ENCODE results near the gene PRKN.

The PRKN gene

DNA sequence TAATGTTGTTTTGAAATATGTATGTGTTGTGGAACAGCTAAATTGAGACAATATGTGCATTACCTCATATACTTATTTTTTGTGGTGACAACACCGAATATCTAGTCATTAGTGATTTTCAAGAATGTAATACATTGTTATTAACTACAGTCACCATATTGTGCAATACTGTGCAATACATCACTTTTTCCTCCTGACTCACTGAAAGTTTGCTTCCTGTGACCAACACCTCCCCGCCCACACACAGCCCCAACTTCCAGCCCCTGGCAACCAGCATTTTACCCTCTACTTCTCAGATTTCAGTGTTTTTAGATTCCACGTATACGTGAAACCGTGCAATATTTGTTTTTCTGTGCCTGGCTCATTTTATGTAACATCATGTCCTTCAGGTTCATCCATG lies 627.9 kb downstream of the PRKN start:
- H3K9me3 ChIP-seq (ENCODE audit: low read length) = no peaks in the 10 kb centered on the region
- no peaks in the 10 kb centered on the region for H3K27me3 ChIP-seq (ENCODE audit: control insufficient read depth in 1 of 2, insufficient read depth in 2 of 2, low read length in 2 of 2)
- H3K27ac ChIP-seq (ENCODE audit: low read depth, low read length) = no peak overlapping the region
- no peak overlapping the region for H3K4me3 ChIP-seq (ENCODE audit: low read depth in 1 of 2, low read length in 2 of 2)
- H3K4me1 ChIP-seq (ENCODE audit: insufficient read depth, low read length) = no peaks in the 10 kb centered on the region
- H3K36me3 ChIP-seq (ENCODE audit: insufficient read depth, low read length) = no peaks in the 10 kb centered on the region
- H3K9ac ChIP-seq (ENCODE audit: low read length) = no peak overlapping the region

GRCh38 chr6:162092816-162093502 lies 634.6 kb downstream of the PRKN start:
- Histone ChIP-seq H3K4me3 (ENCODE audit: low read depth in 1 of 2, low read length in 2 of 2) (no peak overlapping the region), H3K9me3 (ENCODE audit: low read length) (no peaks in the 10 kb centered on the region), H3K4me1 (ENCODE audit: insufficient read depth, low read length) (no peaks in the 10 kb centered on the region), H3K27ac (ENCODE audit: low read depth, low read length) (no peak overlapping the region), H3K36me3 (ENCODE audit: insufficient read depth, low read length) (no peaks in the 10 kb centered on the region), H3K9ac (ENCODE audit: low read length) (no peak overlapping the region), H3K27me3 (ENCODE audit: control insufficient read depth in 1 of 2, insufficient read depth in 2 of 2, low read length in 2 of 2) (no peaks in the 10 kb centered on the region)

- Histone ChIP-seq H3K27ac (ENCODE audit: low read depth, low read length) (no peak overlapping the region), H3K9me3 (ENCODE audit: low read length) (no peaks in the 10 kb centered on the region), H3K4me3 (ENCODE audit: low read depth in 1 of 2, low read length in 2 of 2) (no peak overlapping the region), H3K9ac (ENCODE audit: low read length) (no peak overlapping the region), H3K4me1 (ENCODE audit: insufficient read depth, low read length) (no peaks in the 10 kb centered on the region), H3K27me3 (ENCODE audit: control insufficient read depth in 1 of 2, insufficient read depth in 2 of 2, low read length in 2 of 2) (no peaks in the 10 kb centered on the region), H3K36me3 (ENCODE audit: insufficient read depth, low read length) (no peaks in the 10 kb centered on the region)
Measured at GRCh38 chr6:162090734-162091133, 636.8 kb downstream of the PRKN start.

DNA sequence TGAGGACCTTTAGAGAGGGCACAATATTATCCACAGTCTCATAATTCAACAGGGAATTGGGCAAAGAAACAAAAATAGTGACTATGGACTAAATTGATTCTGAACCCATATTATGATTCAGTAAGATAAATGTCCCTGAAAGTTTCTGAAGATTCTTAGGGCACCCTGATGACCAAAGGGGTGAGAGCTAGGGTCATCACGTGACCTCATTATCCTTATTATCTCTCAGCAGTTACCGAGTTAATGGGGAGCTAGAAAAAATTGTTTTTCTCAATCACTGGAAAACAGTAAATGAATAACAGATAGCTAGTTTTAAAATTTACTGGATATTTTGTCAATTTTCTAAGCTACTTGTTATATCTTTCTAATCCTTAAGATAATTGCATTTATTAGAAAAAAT lies 639.5 kb downstream of the PRKN start:
- no peak overlapping the region for H3K27ac ChIP-seq (ENCODE audit: low read depth, low read length)
- H3K27me3 ChIP-seq (ENCODE audit: control insufficient read depth in 1 of 2, insufficient read depth in 2 of 2, low read length in 2 of 2) = no peaks in the 10 kb centered on the region
- H3K9me3 ChIP-seq (ENCODE audit: low read length) = no peaks in the 10 kb centered on the region
- H3K4me3 ChIP-seq (ENCODE audit: low read depth in 1 of 2, low read length in 2 of 2) = no peak overlapping the region
- H3K9ac ChIP-seq (ENCODE audit: low read length) = no peak overlapping the region
- no peaks in the 10 kb centered on the region for H3K4me1 ChIP-seq (ENCODE audit: insufficient read depth, low read length)
- H3K36me3 ChIP-seq (ENCODE audit: insufficient read depth, low read length) = no peaks in the 10 kb centered on the region

GRCh38 chr6:162085561-162085960 lies 642.0 kb downstream of the PRKN start:
- Histone ChIP-seq H3K9me3 (ENCODE audit: low read length) (no peaks in the 10 kb centered on the region), H3K4me1 (ENCODE audit: insufficient read depth, low read length) (no peaks in the 10 kb centered on the region), H3K4me3 (ENCODE audit: low read depth in 1 of 2, low read length in 2 of 2) (no peak overlapping the region), H3K36me3 (ENCODE audit: insufficient read depth, low read length) (no peaks in the 10 kb centered on the region), H3K27ac (ENCODE audit: low read depth, low read length) (no peak overlapping the region), H3K27me3 (ENCODE audit: control insufficient read depth in 1 of 2, insufficient read depth in 2 of 2, low read length in 2 of 2) (no peaks in the 10 kb centered on the region), H3K9ac (ENCODE audit: low read length) (no peak overlapping the region)

DNA sequence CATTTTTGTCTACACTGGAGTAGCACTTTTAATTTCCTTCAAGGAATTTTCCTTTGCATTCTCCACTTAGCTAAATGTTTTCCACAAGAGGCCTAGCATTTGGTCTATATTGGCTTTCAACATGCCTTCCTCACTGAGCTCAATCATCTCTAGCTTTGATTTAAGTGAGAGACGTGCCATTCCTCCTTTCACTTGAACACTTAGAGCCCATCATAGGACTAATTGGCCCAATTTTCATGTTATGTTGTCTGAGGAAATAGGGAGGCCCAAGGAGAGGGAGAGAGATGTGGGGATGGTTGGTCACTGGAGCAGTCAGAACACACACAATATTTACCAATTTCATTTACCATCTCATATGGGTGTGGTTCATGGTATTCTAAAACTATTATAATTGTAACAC lies 645.0 kb downstream of the PRKN start:
- Histone ChIP-seq H3K4me3 (ENCODE audit: low read depth in 1 of 2, low read length in 2 of 2) (no peak overlapping the region), H3K27me3 (ENCODE audit: control insufficient read depth in 1 of 2, insufficient read depth in 2 of 2, low read length in 2 of 2) (no peaks in the 10 kb centered on the region), H3K27ac (ENCODE audit: low read depth, low read length) (no peak overlapping the region), H3K9me3 (ENCODE audit: low read length) (no peaks in the 10 kb centered on the region), H3K36me3 (ENCODE audit: insufficient read depth, low read length) (no peaks in the 10 kb centered on the region), H3K9ac (ENCODE audit: low read length) (no peak overlapping the region), H3K4me1 (ENCODE audit: insufficient read depth, low read length) (no peaks in the 10 kb centered on the region)

- no peaks in the 10 kb centered on the region for H3K27me3 ChIP-seq (ENCODE audit: control insufficient read depth in 1 of 2, insufficient read depth in 2 of 2, low read length in 2 of 2)
- no peak overlapping the region for H3K4me3 ChIP-seq (ENCODE audit: low read depth in 1 of 2, low read length in 2 of 2)
- H3K36me3 ChIP-seq (ENCODE audit: insufficient read depth, low read length) = no peaks in the 10 kb centered on the region
- H3K9ac ChIP-seq (ENCODE audit: low read length) = no peak overlapping the region
- no peaks in the 10 kb centered on the region for H3K9me3 ChIP-seq (ENCODE audit: low read length)
- H3K27ac ChIP-seq (ENCODE audit: low read depth, low read length) = no peak overlapping the region
- no peaks in the 10 kb centered on the region for H3K4me1 ChIP-seq (ENCODE audit: insufficient read depth, low read length)
Measured at GRCh38 chr6:162078667-162079066, 648.9 kb downstream of the PRKN start.

GRCh38 chr6:162078126-162078525 lies 649.4 kb downstream of the PRKN start:
- Histone ChIP-seq H3K9me3 (ENCODE audit: low read length) (no peaks in the 10 kb centered on the region), H3K27me3 (ENCODE audit: control insufficient read depth in 1 of 2, insufficient read depth in 2 of 2, low read length in 2 of 2) (no peaks in the 10 kb centered on the region), H3K27ac (ENCODE audit: low read depth, low read length) (no peak overlapping the region), H3K4me1 (ENCODE audit: insufficient read depth, low read length) (no peaks in the 10 kb centered on the region), H3K36me3 (ENCODE audit: insufficient read depth, low read length) (no peaks in the 10 kb centered on the region), H3K9ac (ENCODE audit: low read length) (no peak overlapping the region), H3K4me3 (ENCODE audit: low read depth in 1 of 2, low read length in 2 of 2) (no peak overlapping the region)

GRCh38 chr6:162076816-162077215 lies 650.8 kb downstream of the PRKN start:
- no peak overlapping the region for H3K27ac ChIP-seq (ENCODE audit: low read depth, low read length)
- no peaks in the 10 kb centered on the region for H3K27me3 ChIP-seq (ENCODE audit: control insufficient read depth in 1 of 2, insufficient read depth in 2 of 2, low read length in 2 of 2)
- no peaks in the 10 kb centered on the region for H3K4me1 ChIP-seq (ENCODE audit: insufficient read depth, low read length)
- no peak overlapping the region for H3K9ac ChIP-seq (ENCODE audit: low read length)
- no peaks in the 10 kb centered on the region for H3K36me3 ChIP-seq (ENCODE audit: insufficient read depth, low read length)
- no peak overlapping the region for H3K4me3 ChIP-seq (ENCODE audit: low read depth in 1 of 2, low read length in 2 of 2)
- no peaks in the 10 kb centered on the region for H3K9me3 ChIP-seq (ENCODE audit: low read length)

DNA sequence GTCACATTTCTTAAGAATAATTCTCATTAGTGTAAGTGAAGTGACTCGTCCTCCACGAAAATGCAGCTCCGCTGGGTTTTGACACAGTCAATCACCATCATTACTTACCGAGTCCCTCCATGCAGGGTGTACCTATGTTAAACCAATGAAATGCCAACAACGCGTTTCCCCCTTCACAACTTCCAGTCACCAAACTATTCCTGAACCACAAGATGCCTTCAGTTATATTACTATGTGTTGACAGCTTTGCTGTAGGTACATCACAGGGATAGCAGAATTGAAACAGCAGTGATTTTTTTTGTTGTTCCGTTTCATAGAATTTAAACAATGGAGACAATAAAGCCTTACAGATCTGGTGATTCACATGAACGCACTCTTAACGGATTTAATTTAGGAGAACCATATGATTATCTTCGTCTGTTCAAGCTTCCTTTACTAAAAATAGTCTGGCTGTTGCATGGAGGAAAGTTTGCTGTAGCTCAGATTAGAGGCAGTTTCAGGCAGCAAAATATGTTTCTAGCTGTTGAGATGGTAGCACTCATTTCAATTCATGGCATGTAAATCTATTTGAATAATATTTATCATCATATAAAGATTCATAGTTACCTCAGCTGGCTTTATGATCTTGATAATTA lies 652.8 kb downstream of the PRKN start:
- H3K4me3 ChIP-seq (ENCODE audit: low read depth in 1 of 2, low read length in 2 of 2) = no peak overlapping the region
- no peak overlapping the region for H3K9ac ChIP-seq (ENCODE audit: low read length)
- H3K27ac ChIP-seq (ENCODE audit: low read depth, low read length) = no peak overlapping the region
- no peaks in the 10 kb centered on the region for H3K27me3 ChIP-seq (ENCODE audit: control insufficient read depth in 1 of 2, insufficient read depth in 2 of 2, low read length in 2 of 2)
- H3K9me3 ChIP-seq (ENCODE audit: low read length) = no peaks in the 10 kb centered on the region
- no peaks in the 10 kb centered on the region for H3K4me1 ChIP-seq (ENCODE audit: insufficient read depth, low read length)
- no peaks in the 10 kb centered on the region for H3K36me3 ChIP-seq (ENCODE audit: insufficient read depth, low read length)

DNA sequence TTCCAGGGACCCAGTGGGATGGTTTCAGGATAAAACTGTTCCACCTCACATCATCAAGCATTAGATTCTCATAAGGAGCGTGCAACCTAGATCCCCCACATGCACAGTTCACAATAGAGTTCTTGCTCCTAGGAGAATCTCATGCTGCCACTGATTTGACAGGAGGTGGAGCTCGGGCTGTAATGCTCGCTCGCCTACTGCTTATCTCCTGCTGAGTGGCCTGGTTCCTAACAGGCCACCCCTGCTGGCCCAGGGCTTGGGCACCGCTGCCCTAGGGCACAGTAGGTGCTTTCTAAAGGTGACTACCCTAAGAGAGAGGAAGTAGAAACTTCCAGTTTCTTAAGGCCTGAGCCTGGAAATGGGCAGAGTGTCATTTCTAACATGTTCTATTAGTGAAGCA lies 656.9 kb downstream of the PRKN start:
- H3K27me3 ChIP-seq (ENCODE audit: control insufficient read depth in 1 of 2, insufficient read depth in 2 of 2, low read length in 2 of 2) = no peaks in the 10 kb centered on the region
- no peaks in the 10 kb centered on the region for H3K4me1 ChIP-seq (ENCODE audit: insufficient read depth, low read length)
- no peaks in the 10 kb centered on the region for H3K36me3 ChIP-seq (ENCODE audit: insufficient read depth, low read length)
- H3K9me3 ChIP-seq (ENCODE audit: low read length) = no peaks in the 10 kb centered on the region
- no peak overlapping the region for H3K27ac ChIP-seq (ENCODE audit: low read depth, low read length)
- no peak overlapping the region for H3K4me3 ChIP-seq (ENCODE audit: low read depth in 1 of 2, low read length in 2 of 2)
- H3K9ac ChIP-seq (ENCODE audit: low read length) = no peak overlapping the region

DNA sequence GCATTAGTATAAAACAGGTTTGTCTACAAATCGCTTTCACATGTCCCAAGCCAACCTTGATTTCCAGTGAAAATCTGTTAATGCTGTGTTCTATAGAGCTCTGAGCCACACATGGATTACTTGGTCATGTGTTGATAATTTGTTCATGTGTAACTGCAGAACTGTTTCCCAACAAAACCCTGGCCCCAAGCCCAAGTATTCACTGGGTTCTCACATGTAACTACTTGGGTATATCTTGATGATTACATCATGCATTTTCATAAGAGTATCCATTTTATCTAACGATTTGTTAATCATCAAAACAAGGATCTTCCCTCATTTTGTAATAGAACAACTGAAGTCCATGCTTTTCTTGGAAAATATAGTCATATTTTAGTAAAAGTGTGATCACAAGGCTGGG lies 657.6 kb downstream of the PRKN start:
- H3K9me3 ChIP-seq (ENCODE audit: low read length) = no peaks in the 10 kb centered on the region
- H3K4me3 ChIP-seq (ENCODE audit: low read depth in 1 of 2, low read length in 2 of 2) = no peak overlapping the region
- H3K27me3 ChIP-seq (ENCODE audit: control insufficient read depth in 1 of 2, insufficient read depth in 2 of 2, low read length in 2 of 2) = no peaks in the 10 kb centered on the region
- H3K36me3 ChIP-seq (ENCODE audit: insufficient read depth, low read length) = no peaks in the 10 kb centered on the region
- H3K4me1 ChIP-seq (ENCODE audit: insufficient read depth, low read length) = no peaks in the 10 kb centered on the region
- no peak overlapping the region for H3K27ac ChIP-seq (ENCODE audit: low read depth, low read length)
- no peak overlapping the region for H3K9ac ChIP-seq (ENCODE audit: low read length)
